ENCODE data around the gene GLDN. TPM values are rescaled to one million over a fixed set of nuclear protein-coding genes. Genes with fewer than 3 reads are reported as not detected.

Gene GLDN
- polyA plus RNA-seq, 1 donor from 2014 or later = 0.58 TPM

DNA sequence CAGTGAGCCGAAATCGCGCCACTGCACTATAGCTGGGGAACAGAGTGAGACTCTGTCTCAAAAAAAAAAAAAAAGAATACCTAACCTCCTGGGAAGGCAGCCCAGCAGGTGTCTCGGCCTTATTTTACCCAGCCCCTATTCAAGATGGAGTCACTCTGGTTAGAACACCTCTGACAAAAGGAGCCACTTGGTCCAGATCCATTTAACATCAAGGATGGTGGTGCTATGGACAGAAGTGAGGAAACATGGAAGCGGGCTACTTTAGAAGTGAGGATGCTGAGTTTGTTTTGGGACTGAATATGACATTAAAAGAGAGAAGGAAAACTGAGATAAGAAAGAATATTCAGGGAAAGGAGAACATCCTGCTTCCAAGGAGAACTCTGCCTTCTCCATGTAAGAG lies 14.7 kb downstream of the GLDN start:
- Histone ChIP-seq H3K27me3 (ENCODE audit: insufficient read depth, low read depth, low read length) (no peaks in the 10 kb centered on the region), H3K4me3 (ENCODE audit: low read length) (no peak overlapping the region), H3K9ac (ENCODE audit: low read length) (no peak overlapping the region), H4K20me1 (ENCODE audit: insufficient read depth) (no peaks in the 10 kb centered on the region), H3K27ac (ENCODE audit: low read length) (no peak overlapping the region), H3K4me2 (ENCODE audit: low read length) (no peak overlapping the region), H3K9me3 (ENCODE audit: low read length) (no peaks in the 10 kb centered on the region), H3K36me3 (ENCODE audit: insufficient read depth, low read length) (no peaks in the 10 kb centered on the region), H3K9me2 (ENCODE audit: insufficient read depth, low read length) (no peaks in the 10 kb centered on the region), H3K79me2 (replicated peaks; ENCODE audit: insufficient read depth, low read length) (no peaks in the 10 kb centered on the region), H3F3A (ENCODE audit: insufficient read depth, low read length, poor library complexity, severe bottlenecking) (no peaks in the 10 kb centered on the region), H2AFZ (ENCODE audit: low read depth, low read length) (no peak overlapping the region)
- TF ChIP-seq TAF1 (IDR thresholded peaks at IDR 0.05; ENCODE audit: low read depth) (no peak), POLR2AphosphoS5 (IDR thresholded peaks at IDR 0.05) (no peak), MXI1 (conservative IDR thresholded peaks at IDR 0.05; ENCODE audit: poor library complexity, severe bottlenecking) (no peak), EZH2 (IDR thresholded peaks at IDR 0.05; ENCODE audit: borderline replicate concordance, insufficient read depth, low read length, poor library complexity, severe bottlenecking) (no peak), SMC3 (conservative IDR thresholded peaks at IDR 0.05; ENCODE audit: poor library complexity) (no peak), RAD21 (conservative IDR thresholded peaks at IDR 0.05) (no peak), EP300 (conservative IDR thresholded peaks at IDR 0.05; ENCODE audit: poor library complexity, severe bottlenecking) (no peak)
- TF ChIP-seq, protein P1, sequence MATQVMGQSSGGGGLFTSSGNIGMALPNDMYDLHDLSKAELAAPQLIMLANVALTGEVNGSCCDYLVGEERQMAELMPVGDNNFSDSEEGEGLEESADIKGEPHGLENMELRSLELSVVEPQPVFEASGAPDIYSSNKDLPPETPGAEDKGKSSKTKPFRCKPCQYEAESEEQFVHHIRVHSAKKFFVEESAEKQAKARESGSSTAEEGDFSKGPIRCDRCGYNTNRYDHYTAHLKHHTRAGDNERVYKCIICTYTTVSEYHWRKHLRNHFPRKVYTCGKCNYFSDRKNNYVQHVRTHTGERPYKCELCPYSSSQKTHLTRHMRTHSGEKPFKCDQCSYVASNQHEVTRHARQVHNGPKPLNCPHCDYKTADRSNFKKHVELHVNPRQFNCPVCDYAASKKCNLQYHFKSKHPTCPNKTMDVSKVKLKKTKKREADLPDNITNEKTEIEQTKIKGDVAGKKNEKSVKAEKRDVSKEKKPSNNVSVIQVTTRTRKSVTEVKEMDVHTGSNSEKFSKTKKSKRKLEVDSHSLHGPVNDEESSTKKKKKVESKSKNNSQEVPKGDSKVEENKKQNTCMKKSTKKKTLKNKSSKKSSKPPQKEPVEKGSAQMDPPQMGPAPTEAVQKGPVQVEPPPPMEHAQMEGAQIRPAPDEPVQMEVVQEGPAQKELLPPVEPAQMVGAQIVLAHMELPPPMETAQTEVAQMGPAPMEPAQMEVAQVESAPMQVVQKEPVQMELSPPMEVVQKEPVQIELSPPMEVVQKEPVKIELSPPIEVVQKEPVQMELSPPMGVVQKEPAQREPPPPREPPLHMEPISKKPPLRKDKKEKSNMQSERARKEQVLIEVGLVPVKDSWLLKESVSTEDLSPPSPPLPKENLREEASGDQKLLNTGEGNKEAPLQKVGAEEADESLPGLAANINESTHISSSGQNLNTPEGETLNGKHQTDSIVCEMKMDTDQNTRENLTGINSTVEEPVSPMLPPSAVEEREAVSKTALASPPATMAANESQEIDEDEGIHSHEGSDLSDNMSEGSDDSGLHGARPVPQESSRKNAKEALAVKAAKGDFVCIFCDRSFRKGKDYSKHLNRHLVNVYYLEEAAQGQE (IDR thresholded peaks at IDR 0.05; ENCODE audit: borderline replicate concordance) = no peak
- TF ChIP-seq, protein P2, sequence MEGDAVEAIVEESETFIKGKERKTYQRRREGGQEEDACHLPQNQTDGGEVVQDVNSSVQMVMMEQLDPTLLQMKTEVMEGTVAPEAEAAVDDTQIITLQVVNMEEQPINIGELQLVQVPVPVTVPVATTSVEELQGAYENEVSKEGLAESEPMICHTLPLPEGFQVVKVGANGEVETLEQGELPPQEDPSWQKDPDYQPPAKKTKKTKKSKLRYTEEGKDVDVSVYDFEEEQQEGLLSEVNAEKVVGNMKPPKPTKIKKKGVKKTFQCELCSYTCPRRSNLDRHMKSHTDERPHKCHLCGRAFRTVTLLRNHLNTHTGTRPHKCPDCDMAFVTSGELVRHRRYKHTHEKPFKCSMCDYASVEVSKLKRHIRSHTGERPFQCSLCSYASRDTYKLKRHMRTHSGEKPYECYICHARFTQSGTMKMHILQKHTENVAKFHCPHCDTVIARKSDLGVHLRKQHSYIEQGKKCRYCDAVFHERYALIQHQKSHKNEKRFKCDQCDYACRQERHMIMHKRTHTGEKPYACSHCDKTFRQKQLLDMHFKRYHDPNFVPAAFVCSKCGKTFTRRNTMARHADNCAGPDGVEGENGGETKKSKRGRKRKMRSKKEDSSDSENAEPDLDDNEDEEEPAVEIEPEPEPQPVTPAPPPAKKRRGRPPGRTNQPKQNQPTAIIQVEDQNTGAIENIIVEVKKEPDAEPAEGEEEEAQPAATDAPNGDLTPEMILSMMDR (IDR thresholded peaks at IDR 0.05; ENCODE audit: poor library complexity, severe bottlenecking) = no peak

DNA sequence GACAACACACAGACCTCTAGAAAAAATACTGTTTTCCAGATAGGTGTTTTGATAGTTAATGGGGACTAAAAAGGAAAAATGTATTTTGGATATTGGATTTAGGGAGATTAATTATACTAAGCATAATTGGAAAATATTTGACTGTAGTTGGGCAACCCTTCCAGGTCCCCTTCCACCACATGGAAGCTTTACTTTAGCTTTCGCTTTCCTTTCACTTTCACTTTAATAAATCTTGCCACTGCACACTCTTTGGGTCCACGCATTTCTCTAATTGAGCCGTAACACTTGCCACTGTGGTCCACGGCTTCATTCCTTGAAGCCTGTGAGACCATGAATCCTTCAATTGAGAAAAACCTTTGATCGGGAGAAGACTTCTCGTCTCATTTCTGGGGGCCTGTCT lies 15.5 kb downstream of the GLDN start:
- Histone ChIP-seq H3K4me2 (ENCODE audit: low read length) (no peak overlapping the region), H3K4me3 (ENCODE audit: low read length) (no peak overlapping the region), H3K27me3 (ENCODE audit: insufficient read depth, low read depth, low read length) (no peaks in the 10 kb centered on the region), H3K27ac (ENCODE audit: low read length) (no peak overlapping the region), H4K20me1 (ENCODE audit: insufficient read depth) (no peaks in the 10 kb centered on the region), H3K36me3 (ENCODE audit: insufficient read depth, low read length) (no peaks in the 10 kb centered on the region), H3F3A (ENCODE audit: insufficient read depth, low read length, poor library complexity, severe bottlenecking) (no peaks in the 10 kb centered on the region), H3K79me2 (replicated peaks; ENCODE audit: insufficient read depth, low read length) (no peaks in the 10 kb centered on the region), H2AFZ (ENCODE audit: low read depth, low read length) (no peak overlapping the region), H3K9me3 (ENCODE audit: low read length) (no peaks in the 10 kb centered on the region), H3K9me2 (ENCODE audit: insufficient read depth, low read length) (no peaks in the 10 kb centered on the region), H3K9ac (ENCODE audit: low read length) (no peak overlapping the region)
- TF ChIP-seq TAF1 (IDR thresholded peaks at IDR 0.05; ENCODE audit: low read depth) = no peak
- no peak for TF ChIP-seq EP300 (conservative IDR thresholded peaks at IDR 0.05; ENCODE audit: poor library complexity, severe bottlenecking)
- TF ChIP-seq RAD21 (conservative IDR thresholded peaks at IDR 0.05) = no peak
- TF ChIP-seq SMC3 (conservative IDR thresholded peaks at IDR 0.05; ENCODE audit: poor library complexity) = no peak

DNA sequence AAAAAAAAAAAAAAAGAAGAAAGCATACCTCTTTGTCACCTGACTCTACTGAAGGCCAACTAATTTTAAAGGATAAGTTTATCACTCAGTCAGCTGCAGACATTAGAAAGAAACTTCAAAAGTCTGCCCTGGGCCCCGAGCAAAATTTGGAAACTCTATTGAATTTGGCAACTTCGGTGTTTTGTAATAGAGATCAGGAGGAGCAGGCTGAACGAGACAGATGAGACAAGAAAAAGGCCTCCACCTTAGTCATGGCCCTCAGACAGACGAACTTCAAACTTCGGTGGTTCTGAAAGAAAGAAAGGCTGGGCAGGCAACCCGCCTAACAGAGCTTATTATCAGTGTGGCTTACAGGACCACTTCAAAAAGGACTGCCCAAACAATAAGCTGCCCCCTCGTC lies 18.5 kb downstream of the GLDN start:
- no peak for TF ChIP-seq RAD21 (conservative IDR thresholded peaks at IDR 0.05)
- TF ChIP-seq EZH2 (IDR thresholded peaks at IDR 0.05; ENCODE audit: borderline replicate concordance, insufficient read depth, low read length, poor library complexity, severe bottlenecking) = no peak
- no peak for TF ChIP-seq SMC3 (conservative IDR thresholded peaks at IDR 0.05; ENCODE audit: poor library complexity)
- TF ChIP-seq POLR2AphosphoS5 (IDR thresholded peaks at IDR 0.05) = no peak
- TF ChIP-seq MXI1 (conservative IDR thresholded peaks at IDR 0.05; ENCODE audit: poor library complexity, severe bottlenecking) = no peak
- TF ChIP-seq, protein P1 (IDR thresholded peaks at IDR 0.05; ENCODE audit: borderline replicate concordance) = no peak
- TF ChIP-seq, protein P2 (IDR thresholded peaks at IDR 0.05; ENCODE audit: poor library complexity, severe bottlenecking) = no peak
- no peak for TF ChIP-seq TAF1 (IDR thresholded peaks at IDR 0.05; ENCODE audit: low read depth)
- no peak for TF ChIP-seq EP300 (conservative IDR thresholded peaks at IDR 0.05; ENCODE audit: poor library complexity, severe bottlenecking)
- Histone ChIP-seq H3K9ac (ENCODE audit: low read length) (no peak overlapping the region), H3K36me3 (ENCODE audit: insufficient read depth, low read length) (no peaks in the 10 kb centered on the region), H3K27ac (ENCODE audit: low read length) (no peak overlapping the region), H4K20me1 (ENCODE audit: insufficient read depth) (no peaks in the 10 kb centered on the region), H3K4me2 (ENCODE audit: low read length) (no peak overlapping the region), H2AFZ (ENCODE audit: low read depth, low read length) (no peak overlapping the region), H3F3A (ENCODE audit: insufficient read depth, low read length, poor library complexity, severe bottlenecking) (no peaks in the 10 kb centered on the region), H3K9me3 (ENCODE audit: low read length) (no peaks in the 10 kb centered on the region), H3K79me2 (replicated peaks; ENCODE audit: insufficient read depth, low read length) (no peaks in the 10 kb centered on the region), H3K4me3 (ENCODE audit: low read length) (no peak overlapping the region), H3K27me3 (ENCODE audit: insufficient read depth, low read depth, low read length) (no peaks in the 10 kb centered on the region), H3K9me2 (ENCODE audit: insufficient read depth, low read length) (no peaks in the 10 kb centered on the region)

All from neural cell (in vitro differentiated cells).